Measurements from ENCODE around the gene ASIC1. TPM values are rescaled to one million over a fixed set of nuclear protein-coding genes. Genes with fewer than 3 reads are reported as not detected.

ASIC1 gene
- total and polyA plus RNA-seq, 8 donors, result 0.14 to 1.0 (median 0.57) TPM

DNA sequence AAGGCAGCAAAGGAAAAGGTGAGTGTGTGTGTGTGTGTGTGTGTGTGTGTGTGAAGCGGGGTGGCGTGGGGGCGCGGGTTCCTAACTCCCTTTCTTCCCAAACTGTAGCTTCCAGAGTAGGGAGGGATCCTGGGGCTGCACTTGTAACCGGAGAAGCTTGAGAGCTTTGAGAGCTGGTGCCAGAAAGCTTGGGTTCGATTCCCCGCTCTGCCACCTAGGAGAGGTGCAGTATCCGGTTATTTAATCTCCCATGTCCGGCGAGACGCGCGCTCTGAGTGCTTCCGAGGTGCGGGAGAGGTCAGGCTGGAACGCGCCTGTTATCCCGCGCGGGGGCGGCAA, 24.9 kb upstream of the ASIC1 start:
- peak overlapping the region in 1 of 4 donors; percentile 38 for H3K27ac ChIP-seq
- no peak for ATAC-seq

DNA sequence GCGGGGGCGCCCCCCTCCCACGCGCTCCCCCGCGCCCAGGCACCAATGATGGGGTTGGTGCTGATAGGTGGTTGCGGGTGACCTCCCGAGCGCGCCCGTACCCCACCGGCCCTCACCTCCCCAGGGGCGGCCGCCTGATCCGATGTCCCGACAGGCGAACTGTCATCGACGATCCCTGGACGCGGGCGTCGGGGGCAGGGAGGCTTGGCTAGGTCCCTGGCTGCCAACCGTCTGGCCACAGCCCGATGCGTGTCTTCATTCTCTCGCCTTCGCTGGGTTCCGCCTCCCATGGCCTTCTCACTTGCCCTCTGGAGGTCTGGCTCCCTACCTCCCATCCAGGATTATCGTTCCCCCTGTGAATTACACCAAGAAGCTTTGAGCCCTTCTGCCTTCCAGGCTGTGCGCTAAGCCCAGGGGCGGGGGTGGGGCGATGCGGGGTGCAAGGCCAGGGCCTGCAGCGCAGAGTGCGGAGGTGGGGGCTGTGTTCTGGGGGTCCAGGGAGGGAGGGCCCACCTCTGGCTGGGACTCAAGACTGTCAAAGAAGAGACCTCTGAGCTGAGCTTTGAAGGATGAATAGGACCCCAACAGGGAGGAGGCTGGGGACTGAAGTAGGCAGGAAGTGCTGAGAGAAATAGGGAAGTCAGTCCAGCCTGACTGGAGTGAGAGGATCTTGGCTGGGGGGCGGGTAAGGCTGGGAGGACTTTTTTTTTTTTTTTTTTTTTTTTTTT, 24.4 kb upstream of the ASIC1 start:
- no peaks in the 10 kb centered on the region for H3K27me3 ChIP-seq
- intact Hi-C loops (cut with DNase I), result no loop called here
- DNase-seq, result peak in 1 of 6 donors; percentile 33

More for the DNA sequence above, 24.9 kb upstream of the ASIC1 start:
- DNase-seq (no peak), FAIRE-seq (no peak)
- no peaks in the 10 kb centered on the region for H3K9me3 ChIP-seq
- intact Hi-C loops (cut with DNase I), result no loop called here
- H3K4me1 ChIP-seq, result no peaks in the 10 kb centered on the region
- H3K4me3 ChIP-seq, result peak overlapping the region in 1 of 4 donors; percentile 28
- WGBS, 2 donors, result 16 to 18% methylated on average over 21 of the region's 21 CpGs
- H3K36me3 ChIP-seq, result no peaks in the 10 kb centered on the region
- TF ChIP-seq, protein P1, sequence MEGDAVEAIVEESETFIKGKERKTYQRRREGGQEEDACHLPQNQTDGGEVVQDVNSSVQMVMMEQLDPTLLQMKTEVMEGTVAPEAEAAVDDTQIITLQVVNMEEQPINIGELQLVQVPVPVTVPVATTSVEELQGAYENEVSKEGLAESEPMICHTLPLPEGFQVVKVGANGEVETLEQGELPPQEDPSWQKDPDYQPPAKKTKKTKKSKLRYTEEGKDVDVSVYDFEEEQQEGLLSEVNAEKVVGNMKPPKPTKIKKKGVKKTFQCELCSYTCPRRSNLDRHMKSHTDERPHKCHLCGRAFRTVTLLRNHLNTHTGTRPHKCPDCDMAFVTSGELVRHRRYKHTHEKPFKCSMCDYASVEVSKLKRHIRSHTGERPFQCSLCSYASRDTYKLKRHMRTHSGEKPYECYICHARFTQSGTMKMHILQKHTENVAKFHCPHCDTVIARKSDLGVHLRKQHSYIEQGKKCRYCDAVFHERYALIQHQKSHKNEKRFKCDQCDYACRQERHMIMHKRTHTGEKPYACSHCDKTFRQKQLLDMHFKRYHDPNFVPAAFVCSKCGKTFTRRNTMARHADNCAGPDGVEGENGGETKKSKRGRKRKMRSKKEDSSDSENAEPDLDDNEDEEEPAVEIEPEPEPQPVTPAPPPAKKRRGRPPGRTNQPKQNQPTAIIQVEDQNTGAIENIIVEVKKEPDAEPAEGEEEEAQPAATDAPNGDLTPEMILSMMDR (IDR thresholded peaks at IDR 0.05), result no peak
- no peaks in the 10 kb centered on the region for H3K27me3 ChIP-seq

DNA sequence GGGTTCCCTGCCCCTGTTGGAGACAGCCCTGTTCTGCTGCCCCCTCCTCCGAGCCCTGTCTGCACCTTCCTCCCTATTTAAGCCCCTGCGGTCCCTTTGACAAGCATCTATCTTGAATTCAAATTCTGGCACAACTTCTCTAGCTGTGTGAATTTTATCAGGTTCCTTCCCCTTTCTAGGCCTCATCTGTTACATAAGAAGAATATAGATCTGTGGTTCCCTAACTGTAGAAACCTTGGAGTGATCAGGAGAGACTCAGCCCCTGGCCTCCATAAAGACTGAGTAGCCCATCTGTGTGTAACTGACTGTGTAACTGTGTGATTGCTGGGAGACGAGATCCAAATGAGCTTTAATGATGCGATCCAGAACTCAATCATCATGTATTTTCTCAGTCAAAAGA, 19.1 kb upstream of the ASIC1 start:
- intact Hi-C loops (cut with DNase I), result no loop called here
- Histone ChIP-seq H3K36me3 (no peaks in the 10 kb centered on the region), H3K4me1 (no peaks in the 10 kb centered on the region), H3K27me3 (no peaks in the 10 kb centered on the region), H3K9me3 (no peaks in the 10 kb centered on the region), H3K27ac (no peak overlapping the region), H3K4me3 (no peak overlapping the region)
- no peak for ATAC-seq
- TF ChIP-seq, protein P1 (IDR thresholded peaks at IDR 0.05), result no peak
- no peak for DNase-seq
- FAIRE-seq, result no peak
- 78 to 82% methylated on average over 4 of the region's 4 CpGs for WGBS, 2 donors

More for the DNA sequence above, 24.4 kb upstream of the ASIC1 start:
- Histone ChIP-seq H3K27ac (peak overlapping the region in 1 of 4 donors; percentile 38), H3K9me3 (no peaks in the 10 kb centered on the region), H3K4me3 (peak overlapping the region in 1 of 4 donors; percentile 28), H3K36me3 (no peaks in the 10 kb centered on the region), H3K4me1 (no peaks in the 10 kb centered on the region)
- TF ChIP-seq, protein P1 (IDR thresholded peaks at IDR 0.05), result no peak
- ATAC-seq (peak in 3 of 4 donors; percentile 8 to 86 (median 72)), FAIRE-seq (no peak)
- 15 to 19% methylated on average over 36 to 37 of the region's 37 CpGs for WGBS, 2 donors

DNA sequence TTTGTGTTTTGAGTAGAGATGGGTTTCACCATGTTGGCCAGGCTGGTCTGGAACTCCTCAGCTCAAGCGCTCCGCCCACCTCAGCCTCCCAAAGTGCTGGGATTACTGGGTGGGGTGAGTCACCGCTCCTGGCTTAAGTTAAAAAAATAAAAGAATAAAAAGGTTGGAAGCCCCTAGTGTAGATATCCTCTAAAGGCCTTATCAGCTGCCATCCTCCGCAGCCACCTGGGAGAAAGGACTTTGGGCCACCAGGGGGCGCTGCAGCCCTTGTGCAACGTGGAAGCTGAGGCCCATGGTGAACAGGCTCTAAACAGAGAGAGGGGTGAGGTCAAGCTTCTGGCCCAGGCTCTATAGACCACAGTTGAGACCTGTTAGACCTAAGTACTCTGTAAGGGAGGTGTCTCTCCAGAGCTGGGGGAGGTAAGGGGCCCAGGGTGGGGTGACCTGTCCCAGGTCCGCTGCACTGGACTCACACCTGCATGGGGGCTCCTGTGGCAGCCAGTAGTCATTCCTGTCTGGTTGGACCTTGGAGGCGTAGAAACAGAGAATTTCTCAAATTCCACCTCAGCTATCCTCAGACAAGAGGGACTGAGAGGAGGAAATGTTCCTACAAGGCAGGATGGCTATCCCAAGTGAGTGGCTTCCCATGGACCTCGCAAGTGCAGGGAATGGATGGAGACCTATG, 18.1 kb upstream of the ASIC1 start:
- 42% methylated on average over 9 of the region's 9 CpGs for WGBS, 2 donors
- Histone ChIP-seq H3K4me3 (no peak overlapping the region), H3K4me1 (no peaks in the 10 kb centered on the region), H3K9me3 (no peaks in the 10 kb centered on the region), H3K27ac (no peak overlapping the region), H3K27me3 (no peaks in the 10 kb centered on the region), H3K36me3 (no peaks in the 10 kb centered on the region)
- ATAC-seq (peak; percentile 83 to 97 (median 95)), DNase-seq (peak; percentile 59 to 98 (median 84)), FAIRE-seq (no peak)
- TF ChIP-seq, protein P1 (IDR thresholded peaks at IDR 0.05), result peak; percentile 92 to 97 (median 94)
- intact Hi-C loops (cut with DNase I), result no loop called here

DNA sequence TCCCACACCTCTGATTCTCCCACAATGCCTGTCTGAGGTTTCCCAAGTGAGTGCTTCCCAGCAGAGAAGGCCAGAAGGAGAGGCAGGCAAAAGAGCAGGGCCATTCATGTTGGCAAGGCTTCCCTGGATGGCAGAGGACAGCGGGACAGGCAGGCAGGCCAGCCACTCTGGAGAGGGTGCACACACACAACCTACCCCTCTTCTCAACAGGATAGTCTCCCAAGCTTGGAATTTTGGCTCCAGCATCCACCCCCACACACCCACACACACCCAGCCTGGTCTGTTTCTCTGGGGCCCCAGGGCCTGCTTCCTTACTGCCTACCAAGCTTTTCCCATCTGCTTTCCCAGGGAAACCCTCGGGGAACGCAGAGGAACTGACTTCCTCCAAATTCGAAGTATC, 16.7 kb upstream of the ASIC1 start:
- FAIRE-seq, result no peak
- TF ChIP-seq, protein P1 (IDR thresholded peaks at IDR 0.05), result no peak
- H3K4me1 ChIP-seq, result no peaks in the 10 kb centered on the region
- intact Hi-C loops (cut with DNase I), result no loop called here
- no peak overlapping the region for H3K4me3 ChIP-seq
- H3K27ac ChIP-seq, result no peak overlapping the region
- H3K27me3 ChIP-seq, result no peaks in the 10 kb centered on the region
- WGBS, 2 donors, result 57% methylated on average over 4 of the region's 4 CpGs
- DNase-seq, result no peak
- no peak for ATAC-seq
- H3K9me3 ChIP-seq, result no peaks in the 10 kb centered on the region
- no peaks in the 10 kb centered on the region for H3K36me3 ChIP-seq

Data from pancreas (tissue), 10 donors.